Gastroesophageal sphincter (tissue), 3 donors: ENCODE measurements around the gene CCDC3.

ENCODE experiments used
- CTCF ChIP-seq, 4 experiments: fragments of 200-600 bp in 2 of 4; fragments of 450-650 bp in 2 of 4; sonication (generic) in 1 of 4; IDR thresholded peaks; one replicate each; pipeline ENCODE4 v1.5.1; 2017 to 2019; ENCODE audit warnings: antibody characterized with exemption in 4 of 4, mild to moderate bottlenecking in 2 of 4, moderate library complexity in 2 of 4
- EP300 ChIP-seq: sonication (generic); formaldehyde crosslinking; IDR thresholded peaks from one replicate; pipeline ENCODE4 v1.6.1; 2017; ENCODE audit warnings: antibody characterized with exemption, mild to moderate bottlenecking
- POLR2A ChIP-seq, 2 donors: fragments of 450-650 bp; IDR thresholded peaks; one replicate each; pipeline ENCODE4 v1.6.1; 2017; ENCODE audit warnings: antibody characterized with exemption in 2 of 2, mild to moderate bottlenecking in 2 of 2, moderate library complexity in 1 of 2
- POLR2AphosphoS5 ChIP-seq: sonication (generic); formaldehyde crosslinking; IDR thresholded peaks from one replicate; pipeline ENCODE4 v1.6.1; 2017; ENCODE audit warnings: antibody characterized with exemption

DNA sequence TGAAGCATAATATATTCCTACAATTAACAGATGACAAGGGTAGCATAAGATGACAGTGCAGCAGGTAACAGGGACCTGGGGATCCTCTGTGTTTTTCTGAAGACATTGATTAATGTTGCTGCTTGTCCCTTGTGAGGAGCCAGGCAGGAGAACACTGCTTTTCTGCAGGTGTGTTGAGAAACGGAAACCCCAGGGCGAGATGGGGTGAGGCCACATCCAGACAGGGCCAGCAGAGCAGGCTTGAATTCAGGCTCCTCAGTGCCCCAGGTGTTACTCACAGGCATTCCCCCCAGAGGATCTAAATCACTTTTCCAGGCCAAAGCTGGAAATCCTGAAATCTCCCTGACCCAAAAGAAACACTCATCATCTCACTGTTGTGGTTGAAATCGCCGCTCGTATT lies 105.3 kb downstream of the CCDC3 start:
- TF ChIP-seq CTCF (IDR thresholded peaks at IDR 0.05) (no peak), POLR2A (IDR thresholded peaks at IDR 0.05) (no peak), EP300 (no peak), POLR2AphosphoS5 (no peak)
